Measurements from ENCODE around the gene PLXNA3. TPM values are rescaled to one million over a fixed set of nuclear protein-coding genes. Genes with fewer than 3 reads are reported as not detected.
A peak's percentile ranks its signal among the peaks of the same experiment; 100 is the strongest.

The PLXNA3 gene
- total and polyA plus RNA-seq, 2 experiments from 2014 or later, result 2.7 to 5.4 TPM

- TF ChIP-seq ZNF462 (CRISPR knock-in tag; IDR thresholded peaks at IDR 0.05) (no peak), ETS1 (IDR thresholded peaks at IDR 0.05) (no peak), REST (IDR thresholded peaks at IDR 0.05; ENCODE audit: unreplicated experiment) (no peak), NANOG (IDR thresholded peaks at IDR 0.05; ENCODE audit: borderline replicate concordance) (no peak), JUNB (IDR thresholded peaks at IDR 0.05; ENCODE audit: unreplicated experiment) (no peak), EZH2 (IDR thresholded peaks at IDR 0.05; ENCODE audit: low read depth, unreplicated experiment) (no peak), ZNF114 (CRISPR knock-in tag; IDR thresholded peaks at IDR 0.05) (no peak), CREB1 (CRISPR knock-in tag; IDR thresholded peaks at IDR 0.05; ENCODE audit: low read depth) (no peak), EZH2phosphoT487 (IDR thresholded peaks at IDR 0.05; ENCODE audit: unreplicated experiment) (no peak), CTCF (conservative IDR thresholded peaks at IDR 0.05; ENCODE audit: low read depth in 2 of 2) (no peak), ZNF331 (CRISPR knock-in tag; IDR thresholded peaks at IDR 0.05; ENCODE audit: low read depth) (no peak), STAT1 (IDR thresholded peaks at IDR 0.05; ENCODE audit: unreplicated experiment) (no peak), POLR2AphosphoS5 (IDR thresholded peaks at IDR 0.05; ENCODE audit: low read depth) (no peak)
- Histone ChIP-seq H3K36me3 (ENCODE audit: insufficient read depth) (no peaks in the 10 kb centered on the region), H3K27ac (ENCODE audit: low read depth) (no peak overlapping the region), H3K4me1 (ENCODE audit: insufficient read depth) (no peaks in the 10 kb centered on the region; the same call in 1 of the 2 replicates), H3K4me2 (no peak overlapping the region), H2AFZ (no peak overlapping the region), H3K9me2 (ENCODE audit: insufficient read depth) (no peaks in the 10 kb centered on the region), H4K20me1 (replicated peaks; ENCODE audit: insufficient read depth) (no peaks in the 10 kb centered on the region), H3K4me3 (no peak overlapping the region), H3K27me3 (ENCODE audit: insufficient read depth) (no peaks in the 10 kb centered on the region), H3K79me2 (replicated peaks; ENCODE audit: insufficient read depth) (peaks cover 11% of the 10 kb centered on the region), H3F3A (replicated peaks; ENCODE audit: low read depth) (no peaks in the 10 kb centered on the region)
- DNase-seq (ENCODE audit: low spot score) (no peak), ATAC-seq (no peak)
- H3K36me3 Mint-ChIP-seq (ENCODE audit: low read depth), result peaks cover 16% of the 10 kb centered on the region
- peak overlapping the region; percentile 33; the same call in 1 of the 3 replicates for H3K4me3 Mint-ChIP-seq
- H3K4me1 Mint-ChIP-seq, result peaks cover 15% of the 10 kb centered on the region
- H3K27ac Mint-ChIP-seq, result peak overlapping the region; percentile 85; the same call in 1 of the 2 replicates
- no peaks in the 10 kb centered on the region for H3K9me3 Mint-ChIP-seq
- peaks cover 4% of the 10 kb centered on the region for H3K27me3 Mint-ChIP-seq (ENCODE audit: insufficient read depth, low read depth, poor library complexity)
These were observed 27.6 kb upstream of the PLXNA3 start for GRCh38 chrX:154430479-154430878.

Measured in GM23338 (cell line).